GM18517 (cell line): ENCODE data around the gene LRRC3C.
A peak's percentile ranks its signal among the peaks of the same experiment; 100 is the strongest.
"Not testable (repeated sequence)": the region's sequence is repeated elsewhere in the genome, so short reads cannot be mapped to it uniquely, and the experiment has no call there.

ENCODE experiments used
- ATAC-seq: cut with Tn5 transposase; IDR thresholded peaks from one replicate; pipeline ENCODE4 v1.9.1; 2021; ENCODE audit warnings: mild to moderate bottlenecking, moderate library complexity; ENCODE audit not compliant: unreplicated experiment

Gene LRRC3C, protein sequence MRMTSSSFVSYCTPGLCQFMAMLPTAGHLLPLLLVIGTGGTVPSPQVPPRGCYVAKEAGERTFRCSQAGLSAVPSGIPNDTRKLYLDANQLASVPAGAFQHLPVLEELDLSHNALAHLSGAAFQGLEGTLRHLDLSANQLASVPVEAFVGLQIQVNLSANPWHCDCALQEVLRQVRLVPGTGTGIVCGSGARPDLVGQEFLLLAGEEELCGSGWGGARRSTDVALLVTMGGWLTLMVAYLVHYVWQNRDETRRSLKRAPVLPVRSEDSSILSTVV

DNA sequence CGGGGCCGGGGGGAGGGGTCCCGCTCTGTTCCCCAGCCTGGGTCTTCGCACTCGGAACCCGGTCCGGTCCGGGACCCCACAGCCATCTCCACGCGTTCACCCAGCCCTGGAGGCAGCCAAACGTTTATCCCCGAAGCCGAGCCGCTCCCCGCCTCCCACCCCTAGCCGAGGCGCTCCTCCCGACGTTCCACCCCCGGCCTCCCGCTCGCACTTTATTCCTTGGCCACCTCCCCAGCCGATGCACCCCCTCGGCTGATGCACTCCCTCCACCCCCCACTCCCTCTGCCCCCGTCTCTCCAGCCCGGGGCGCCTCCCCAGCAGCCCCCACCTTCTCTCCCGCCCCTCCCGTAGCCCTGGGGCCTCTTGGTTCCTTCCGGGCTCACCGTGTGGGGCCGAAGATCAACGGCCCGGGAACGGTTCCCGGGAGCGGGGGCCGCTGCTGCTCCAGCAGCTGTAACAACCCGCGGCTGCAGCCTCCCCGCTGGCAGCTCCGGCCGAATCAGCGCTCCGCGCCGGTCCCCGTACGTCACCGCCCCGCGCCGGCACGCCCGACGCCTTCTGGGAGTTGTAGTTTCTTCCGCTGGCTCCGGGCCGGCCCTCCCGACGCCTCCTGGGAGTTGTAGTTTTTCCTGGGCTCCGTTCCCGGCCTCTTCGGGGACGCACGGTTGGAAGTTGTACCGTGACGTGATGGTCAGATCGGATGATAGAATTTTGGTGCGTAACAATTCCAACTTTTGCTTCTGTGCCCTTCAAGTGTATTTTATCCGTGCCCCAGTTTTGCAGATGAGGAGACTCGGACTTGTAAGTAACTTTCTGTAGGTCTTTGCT lies at the start of gene LRRC3C, which contains the start of gene ORMDL3:
Gene LRRC3C, plus strand, starts transcription at position 632 of the 828 bp plus-strand sequence. CDS start 13,792 bp downstream, outside the sequence.
Gene ORMDL3, minus strand, starts transcription at position 501 of the 828 bp plus-strand sequence. CDS start 3,398 bp downstream, outside the sequence.
- ATAC-seq, result peak; percentile 61

DNA sequence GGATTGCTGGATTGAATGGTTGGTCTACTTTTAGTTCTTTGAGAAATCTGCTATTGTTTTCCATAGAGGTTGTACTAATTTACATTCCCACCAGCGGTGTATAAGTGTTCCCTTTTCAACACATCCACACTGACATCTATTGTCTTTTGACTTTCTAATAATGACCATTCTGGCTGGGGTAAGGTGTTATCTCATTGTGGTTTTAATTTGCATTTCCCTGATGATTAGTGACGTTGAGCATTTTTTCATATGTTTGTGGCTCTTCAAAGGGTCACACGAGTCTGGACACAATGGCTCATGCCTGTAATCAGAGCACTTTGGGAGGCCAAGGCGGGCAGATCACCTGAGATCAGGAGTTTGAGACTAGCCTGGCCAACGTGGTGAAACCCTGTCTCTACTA lies 41.4 kb upstream of the LRRC3C start:
- ATAC-seq, result not testable (repeated sequence)

DNA sequence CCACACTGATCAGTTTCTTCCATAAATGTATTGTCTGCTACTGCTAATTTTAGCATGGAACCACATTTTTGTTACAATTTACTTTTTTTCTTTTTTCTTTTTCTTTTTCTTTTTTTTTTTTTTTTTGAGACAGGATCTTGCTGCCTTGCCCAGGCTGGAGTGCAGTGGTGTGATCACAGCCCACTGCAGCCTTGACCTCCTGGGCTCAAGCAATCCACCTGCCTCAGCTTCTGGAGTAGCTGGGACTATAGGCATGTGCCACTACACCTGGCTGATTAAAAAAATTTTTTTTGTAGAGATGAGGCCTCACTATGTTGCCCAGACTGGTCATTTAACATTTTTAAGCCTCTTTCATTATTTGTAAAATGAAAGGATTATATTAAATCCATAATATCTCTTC lies 40.5 kb upstream of the LRRC3C start:
- ATAC-seq, result no peak

DNA sequence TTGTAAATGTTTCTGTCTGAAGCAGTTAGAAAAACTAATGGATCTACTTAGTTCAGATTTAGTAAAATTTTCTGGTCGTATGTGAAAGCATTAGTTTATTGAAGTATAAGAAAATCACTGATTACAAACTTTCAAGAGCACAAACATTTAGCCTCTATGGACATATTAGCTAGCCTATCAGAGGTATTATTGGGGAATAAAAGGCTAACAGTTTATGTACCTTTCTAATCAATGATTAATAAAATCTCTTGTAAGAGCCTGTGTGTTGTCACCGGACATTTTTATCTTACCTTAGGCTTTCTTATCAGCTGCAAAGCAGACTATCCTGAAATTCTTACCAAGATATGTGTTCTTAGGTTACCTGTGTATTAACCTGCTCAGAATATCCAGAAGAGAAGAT lies 38.3 kb upstream of the LRRC3C start:
- no peak for ATAC-seq

DNA sequence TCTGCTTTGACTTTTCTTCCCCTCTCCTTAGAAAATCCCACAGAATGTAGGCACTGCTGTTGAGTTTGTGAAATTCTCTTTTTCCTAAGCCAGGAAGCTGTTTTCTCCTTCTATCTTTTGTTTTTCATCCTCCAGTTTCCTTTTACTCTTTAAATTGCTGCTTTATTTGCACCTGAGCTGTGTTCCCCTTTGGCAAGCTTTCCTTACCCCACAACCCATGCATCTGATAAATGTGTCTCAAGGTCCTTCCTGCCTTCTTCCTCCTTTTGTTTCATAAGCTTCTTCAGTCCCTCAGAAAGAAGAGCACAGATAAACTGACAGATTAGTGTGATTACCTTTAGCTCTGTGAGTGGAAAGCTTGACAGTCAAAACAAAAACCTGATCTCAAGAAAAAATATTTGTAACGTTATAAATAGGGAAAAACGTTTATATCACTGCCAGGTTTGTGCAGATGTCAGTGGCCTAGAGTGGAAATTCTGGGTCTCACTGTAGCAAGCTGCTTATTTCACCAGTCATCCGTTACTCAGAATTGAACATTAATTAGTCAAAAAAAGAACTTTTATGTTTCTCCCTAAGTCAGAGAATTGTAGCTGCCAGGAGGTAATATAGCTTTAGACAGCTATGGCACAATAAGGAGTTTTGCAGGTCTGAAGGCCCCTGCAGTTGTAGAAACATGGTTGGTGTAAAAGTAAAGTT lies 32.7 kb upstream of the LRRC3C start:
- no peak for ATAC-seq

DNA sequence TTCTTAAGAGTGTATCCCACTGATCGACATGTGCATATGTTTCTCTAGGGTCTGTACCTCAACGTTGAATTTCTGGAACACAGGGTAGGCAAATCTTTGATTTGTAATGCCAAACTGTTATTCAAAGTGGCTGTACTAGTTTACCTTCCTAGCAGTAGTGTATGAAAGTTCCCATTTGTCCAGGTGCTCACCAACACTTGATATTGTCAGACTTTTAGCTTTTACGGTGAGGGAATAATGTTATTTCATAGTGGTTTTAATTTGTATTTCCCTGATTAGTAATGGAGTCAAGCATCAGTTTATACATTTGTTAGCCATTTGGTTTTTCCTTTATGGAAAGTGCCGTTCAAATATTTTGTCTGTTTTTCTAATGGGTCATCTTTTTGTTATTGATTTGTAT lies 29.4 kb upstream of the LRRC3C start:
- no peak for ATAC-seq

DNA sequence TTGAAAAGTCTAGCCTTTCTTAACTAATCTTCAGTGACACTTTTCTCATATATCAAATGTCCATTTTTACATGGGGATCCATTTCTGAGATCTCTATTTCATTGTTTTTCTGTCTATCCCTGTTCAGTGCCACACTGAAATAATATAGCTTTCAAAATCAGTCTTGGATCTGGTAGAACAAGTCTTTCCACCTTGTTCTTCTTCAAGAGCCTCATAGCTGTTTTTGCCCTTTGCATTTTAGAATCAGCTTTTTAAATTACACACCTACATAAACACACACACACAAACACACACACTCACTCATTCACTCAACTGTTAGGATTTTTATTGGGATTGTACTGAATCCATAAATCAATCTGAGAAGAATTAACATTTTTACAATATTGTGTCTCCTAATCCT lies 28.3 kb upstream of the LRRC3C start:
- no peak for ATAC-seq

DNA sequence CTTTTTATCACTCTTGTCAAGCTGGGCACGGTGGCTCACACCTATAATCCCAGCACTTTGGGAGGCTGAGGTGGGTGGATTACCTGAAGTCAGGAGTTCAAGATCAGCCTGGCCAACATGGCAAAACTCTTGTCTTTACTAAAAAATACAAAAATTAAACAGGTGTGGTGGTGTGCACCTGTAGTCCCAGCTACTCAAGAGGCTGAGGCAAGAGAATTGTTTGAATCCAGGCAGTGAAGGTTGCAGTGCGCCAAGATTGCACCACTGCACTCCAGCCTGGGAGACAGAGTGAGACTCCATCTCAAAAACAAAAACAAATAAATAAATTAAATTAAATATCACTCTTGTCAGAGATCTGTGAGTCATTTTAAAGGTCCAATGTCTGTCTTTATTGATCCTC lies 25.5 kb upstream of the LRRC3C start:
- not testable (repeated sequence) for ATAC-seq

DNA sequence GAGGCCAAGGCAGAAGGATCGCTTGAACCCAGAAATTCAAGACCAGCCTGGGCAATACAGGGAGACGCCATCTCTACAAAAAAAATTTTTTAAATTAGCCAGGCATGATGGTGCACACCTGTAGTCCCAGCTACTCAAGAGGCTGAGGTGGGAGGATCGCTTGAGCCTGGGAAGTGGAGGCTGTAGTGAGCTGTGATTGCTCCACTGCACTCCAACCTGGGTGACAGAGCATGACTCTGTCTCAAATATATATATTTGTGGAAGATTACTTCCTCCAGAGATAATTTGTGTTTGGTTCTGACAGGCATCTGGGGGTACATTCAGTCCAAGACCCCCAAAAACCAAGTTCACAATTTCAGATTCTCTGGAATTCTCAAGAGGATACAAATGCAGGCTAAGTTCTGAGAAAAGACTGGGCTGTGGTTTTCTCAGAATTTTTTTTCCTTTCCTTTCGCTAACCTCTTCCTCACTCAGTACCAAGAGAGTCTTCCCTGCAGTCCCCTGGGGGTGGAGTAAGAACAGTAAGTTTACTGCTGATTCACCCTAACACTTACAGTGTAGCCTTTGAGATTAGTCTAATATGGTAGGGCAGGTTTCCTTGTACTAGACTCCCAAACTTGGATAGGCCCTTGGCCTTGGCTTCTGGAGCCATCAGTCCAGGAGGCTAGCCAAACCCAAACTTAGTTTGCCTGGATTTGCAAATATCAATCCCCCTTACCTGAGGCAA lies 24.2 kb upstream of the LRRC3C start:
- no peak for ATAC-seq

DNA sequence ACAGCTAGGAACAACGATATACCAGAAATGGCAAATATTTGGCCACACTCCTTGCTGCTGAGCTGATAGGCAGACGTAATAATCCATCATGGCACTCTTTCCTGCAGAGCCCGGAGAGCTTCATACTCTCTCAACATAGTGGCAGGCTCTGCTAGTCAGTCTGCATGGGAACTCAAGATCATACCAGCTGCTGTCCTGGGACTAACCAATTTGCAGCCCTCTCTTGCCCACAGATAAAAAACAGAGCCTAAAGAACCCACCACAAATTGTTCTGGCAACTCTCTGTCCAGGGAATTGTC lies 22.6 kb upstream of the LRRC3C start:
- no peak for ATAC-seq

DNA sequence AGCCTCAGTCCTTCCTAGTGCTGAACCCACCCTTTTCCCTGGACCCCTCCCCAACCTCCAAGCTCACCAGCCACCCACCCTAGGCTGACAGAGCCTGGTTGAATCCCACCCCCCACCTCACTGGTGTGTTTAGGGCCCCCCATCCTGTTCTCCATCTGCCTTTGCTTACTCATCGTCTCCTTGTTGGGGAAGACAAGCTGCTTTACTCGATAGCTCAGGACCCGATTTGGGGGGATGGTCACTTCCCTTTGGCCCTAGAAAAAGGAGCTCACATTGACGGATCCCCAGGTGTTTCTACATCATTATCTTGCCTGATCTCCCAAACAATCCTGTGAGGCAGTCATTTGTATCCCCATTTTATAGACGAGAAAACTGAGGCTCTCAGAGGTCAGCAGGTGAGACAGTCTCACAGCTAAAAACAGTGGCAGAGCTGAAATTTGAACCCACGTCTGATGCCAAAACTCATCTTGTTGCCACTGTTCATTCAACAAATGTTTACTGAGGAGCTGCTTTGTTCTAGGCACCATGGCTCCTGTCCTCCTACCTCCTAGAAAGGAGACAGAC lies 18.7 kb upstream of the LRRC3C start:
- ATAC-seq, result no peak

DNA sequence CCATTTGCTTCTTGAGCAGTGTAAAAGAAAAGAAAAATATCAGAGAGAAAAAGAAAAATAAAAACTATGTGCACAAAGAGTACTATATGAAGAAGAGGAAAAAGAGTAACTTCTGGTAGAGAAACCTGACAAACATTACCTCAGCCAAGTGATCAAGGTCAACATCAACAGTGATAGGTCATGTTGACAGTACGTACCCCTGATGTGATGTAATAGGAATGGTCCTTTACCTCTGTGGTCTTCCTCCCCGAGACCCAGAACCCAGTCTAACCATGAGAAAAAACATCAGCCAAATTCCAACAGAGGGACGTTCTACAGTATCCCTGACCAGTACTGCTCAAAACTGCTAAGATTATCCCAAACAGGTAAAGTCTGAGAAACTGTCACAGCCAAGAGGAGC lies 13.5 kb upstream of the LRRC3C start:
- no peak for ATAC-seq

DNA sequence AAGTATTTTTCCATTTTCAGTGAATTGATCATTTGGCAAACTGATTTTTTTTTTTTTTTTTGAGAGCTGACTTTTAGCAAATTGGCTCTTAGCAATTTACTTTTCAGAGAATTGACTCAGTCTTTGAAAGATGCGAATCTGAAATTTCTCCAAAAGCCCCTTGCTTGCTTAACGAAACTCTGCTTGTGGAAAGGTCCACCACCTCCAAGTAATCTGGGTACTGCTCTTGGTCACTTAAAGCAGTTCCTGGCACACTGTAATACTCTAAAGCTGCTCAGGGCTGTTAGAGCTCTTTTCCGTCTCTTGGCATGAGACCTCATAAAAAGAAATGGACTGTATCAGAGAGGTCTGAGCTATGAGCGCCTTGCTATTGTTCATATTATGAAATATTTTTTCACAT lies 12.0 kb upstream of the LRRC3C start:
- ATAC-seq, result no peak

DNA sequence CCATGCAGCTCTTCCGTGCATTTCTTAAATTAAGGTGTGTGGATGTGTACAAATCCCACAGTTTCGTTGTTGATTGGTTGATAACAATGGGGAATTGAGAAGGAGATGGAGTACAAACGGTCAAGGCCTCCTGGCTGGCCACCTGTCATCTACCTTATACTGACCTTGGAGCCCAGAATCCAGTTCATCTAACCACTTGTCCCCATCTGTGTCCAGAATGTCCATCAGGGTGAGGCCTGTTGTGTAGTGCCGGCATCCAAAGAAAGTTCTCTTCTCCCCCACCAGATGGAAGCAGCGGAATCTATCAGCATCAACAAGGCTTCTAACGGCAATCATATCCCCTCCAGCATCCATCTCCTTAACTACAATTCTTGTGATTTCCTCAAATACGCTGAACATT lies 10.6 kb upstream of the LRRC3C start:
- no peak for ATAC-seq

DNA sequence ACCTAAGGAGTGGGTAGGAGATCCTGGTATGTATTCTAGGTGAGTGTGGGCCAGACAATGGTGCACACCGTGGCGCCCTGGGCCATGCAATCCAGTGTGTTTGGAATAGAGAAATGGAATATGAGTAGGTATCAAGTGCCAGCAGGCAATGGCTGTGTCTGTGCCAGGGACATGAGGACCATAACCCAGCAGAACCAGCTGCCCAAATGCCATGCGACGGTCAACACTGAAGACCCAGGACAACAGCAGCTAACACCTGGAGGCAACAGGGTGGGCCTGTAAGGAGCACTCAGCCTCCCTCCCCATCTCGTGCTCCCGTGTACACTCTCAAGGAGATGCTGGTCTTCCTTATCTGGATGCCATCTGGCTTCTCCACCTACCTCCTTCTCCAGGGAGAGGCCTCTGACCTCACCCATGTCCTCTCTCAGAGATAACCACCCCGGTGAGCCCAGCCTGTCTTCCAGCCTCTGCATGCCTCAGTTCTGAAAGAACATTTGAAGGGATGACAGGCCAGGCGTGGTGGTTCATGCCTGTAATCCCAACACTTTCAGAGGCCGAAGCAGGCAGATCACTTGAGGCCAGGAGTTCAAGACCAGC lies 8.3 kb upstream of the LRRC3C start:
- ATAC-seq, result no peak

DNA sequence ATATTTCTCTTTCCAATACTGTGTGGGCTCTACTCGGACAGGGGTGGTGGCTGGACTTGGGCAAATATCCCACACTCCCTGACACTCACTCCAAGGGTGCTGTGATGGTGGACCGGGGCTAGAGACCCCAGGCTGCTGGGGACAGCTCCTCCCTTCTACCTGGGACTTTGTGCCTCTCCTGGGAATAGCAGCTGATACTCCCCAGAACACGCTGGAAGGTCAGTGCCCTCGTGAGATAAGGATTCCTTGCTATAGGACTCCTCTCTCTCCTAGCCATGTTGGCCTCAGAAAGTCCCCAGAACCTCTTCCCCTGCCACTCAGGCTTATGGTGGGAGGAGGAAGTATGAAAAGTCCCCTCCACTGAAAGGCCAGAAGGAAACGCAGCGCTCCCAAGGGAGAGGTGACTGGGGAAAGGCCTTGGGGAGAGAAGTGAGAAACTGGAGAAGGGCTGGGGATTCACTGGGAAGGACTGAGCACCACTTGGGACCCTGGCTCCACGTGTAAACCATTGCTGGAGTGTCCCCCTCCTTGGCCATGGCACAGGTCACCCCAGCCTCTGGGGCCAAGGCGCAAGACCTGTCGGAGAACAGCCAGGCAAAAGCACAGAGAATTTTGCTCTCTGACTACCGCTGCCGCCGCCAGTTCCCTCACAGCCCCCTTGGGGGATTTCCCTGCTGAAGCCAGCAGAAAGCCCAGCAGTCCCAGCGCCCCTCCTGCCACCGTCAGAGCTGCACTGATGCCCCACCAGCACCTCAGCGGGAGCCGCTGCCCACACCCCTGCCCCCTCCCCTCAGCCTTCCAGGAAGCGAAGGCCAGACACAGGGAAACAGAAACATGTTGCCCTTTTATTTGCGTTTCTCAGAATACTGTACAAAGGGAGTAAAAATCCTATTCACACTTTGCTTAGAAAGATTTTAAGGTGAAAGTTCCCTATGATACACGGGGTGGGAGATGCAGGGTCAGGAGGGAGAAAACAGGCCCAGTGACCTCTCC lies 7.0 kb upstream of the LRRC3C start:
- ATAC-seq, result no peak

DNA sequence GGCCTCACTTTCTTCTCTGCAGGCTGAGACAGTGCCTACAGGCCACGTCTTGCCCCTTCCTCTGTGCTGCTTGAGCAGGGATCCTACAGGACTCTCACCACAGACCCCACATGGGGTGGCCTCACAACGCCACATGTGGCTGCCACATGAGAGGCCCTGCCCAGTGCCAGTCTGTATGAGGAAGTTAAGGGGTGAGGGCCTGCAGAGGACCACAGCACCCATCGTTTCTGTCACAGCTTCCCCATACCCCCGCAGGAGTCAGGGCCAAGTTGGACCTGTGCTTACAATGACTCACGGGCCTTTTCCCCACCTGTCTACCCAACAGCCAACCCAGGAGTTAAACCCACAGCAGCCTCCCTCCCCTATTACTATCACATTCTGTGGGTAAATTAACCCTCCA lies 6.2 kb upstream of the LRRC3C start:
- no peak for ATAC-seq

DNA sequence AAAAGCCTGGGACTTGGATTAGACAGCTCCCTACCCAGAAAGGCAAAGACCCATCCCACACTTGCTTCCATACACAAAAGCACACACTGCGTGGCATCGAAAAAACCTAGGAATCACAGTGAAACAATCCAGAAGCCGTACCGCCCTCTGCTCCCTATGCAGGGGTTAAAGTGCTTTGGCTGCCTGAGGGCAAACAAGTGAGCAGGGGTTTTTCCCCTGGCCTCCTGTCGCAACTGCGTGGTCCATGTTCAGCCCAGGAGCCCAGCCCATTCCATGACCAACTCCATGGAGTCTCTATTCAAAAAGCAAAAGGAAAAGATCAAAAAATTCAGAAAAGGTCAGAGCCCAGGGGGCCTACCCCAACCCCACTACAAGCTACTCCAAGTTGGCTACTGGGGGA lies 5.5 kb upstream of the LRRC3C start:
- no peak for ATAC-seq

DNA sequence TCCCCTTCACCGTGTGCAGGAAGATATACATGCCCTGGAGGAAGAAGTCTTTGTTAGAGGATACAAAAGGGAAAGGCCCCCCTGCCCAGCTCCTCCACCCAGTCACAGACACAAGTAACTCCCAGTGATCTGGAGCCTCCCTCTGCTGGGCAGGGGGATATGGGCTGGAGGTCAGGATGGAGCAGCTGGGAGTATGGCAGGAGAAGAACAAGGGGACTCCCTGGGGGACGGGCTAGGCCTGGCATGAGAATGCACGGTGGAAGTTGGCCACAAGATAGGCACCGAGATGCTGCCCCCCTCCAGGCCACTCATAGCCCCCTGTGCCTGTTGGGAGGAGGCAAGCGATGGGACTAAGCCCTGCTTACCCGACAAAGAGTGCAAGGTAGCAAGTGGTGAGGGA lies 4.3 kb upstream of the LRRC3C start:
- ATAC-seq, result no peak
